ENCODE measurements around the gene KLHL40.

The KLHL40 gene

GRCh38 chr3:42690766-42691680 lies 5.7 kb downstream of the KLHL40 start:
- no peak for DNase-seq

- DNase-seq: no peak
Measured at GRCh38 chr3:42691816-42692666, 6.7 kb downstream of the KLHL40 start.

GRCh38 chr3:42692667-42693529 lies 7.6 kb downstream of the KLHL40 start:
- DNase-seq: no peak

GRCh38 chr3:42693530-42693930 lies 8.2 kb downstream of the KLHL40 start:
- no peak for DNase-seq

- DNase-seq: no peak
Measured at GRCh38 chr3:42694366-42694765, 9.0 kb downstream of the KLHL40 start.

- DNase-seq: no peak
Measured at GRCh38 chr3:42696356-42697288, 11.3 kb downstream of the KLHL40 start.

GRCh38 chr3:42697289-42698051 lies 12.1 kb downstream of the KLHL40 start:
- DNase-seq: no peak

- DNase-seq: no peak
Measured at GRCh38 chr3:42698216-42698910, 13.0 kb downstream of the KLHL40 start.

- DNase-seq: no peak
Measured at GRCh38 chr3:42698911-42699230, 13.5 kb downstream of the KLHL40 start.

- no peak for DNase-seq
Measured at GRCh38 chr3:42699511-42699971, 14.2 kb downstream of the KLHL40 start.

- no peak for DNase-seq
Measured at GRCh38 chr3:42700366-42701288, 15.3 kb downstream of the KLHL40 start.

- peak; percentile 34 for DNase-seq
Measured at GRCh38 chr3:42701371-42702065, 16.2 kb downstream of the KLHL40 start.

- DNase-seq: no peak
Measured at GRCh38 chr3:42702066-42702951, 17.0 kb downstream of the KLHL40 start, which contains the start of gene HHATL. Gene HHATL, minus strand, starts transcription at chr3:42702798. Its CDS starts 1,972 bp downstream, at chr3:42700826.

GRCh38 chr3:42702982-42703694 lies 17.8 kb downstream of the KLHL40 start:
- DNase-seq: no peak

- no peak for DNase-seq
Measured at GRCh38 chr3:42703695-42704025, 18.3 kb downstream of the KLHL40 start.

- DNase-seq: no peak
Measured at GRCh38 chr3:42704136-42704841, 19.0 kb downstream of the KLHL40 start.
